GM21526 (cell line): ENCODE results near the gene GABRG3.

Experiments used
- ATAC-seq: cut with Tn5 transposase; IDR thresholded peaks from one replicate; pipeline ENCODE4 v1.9.1; 2021; ENCODE audit warnings: moderate library complexity; ENCODE audit not compliant: unreplicated experiment, low FRiP score

Gene GABRG3

DNA sequence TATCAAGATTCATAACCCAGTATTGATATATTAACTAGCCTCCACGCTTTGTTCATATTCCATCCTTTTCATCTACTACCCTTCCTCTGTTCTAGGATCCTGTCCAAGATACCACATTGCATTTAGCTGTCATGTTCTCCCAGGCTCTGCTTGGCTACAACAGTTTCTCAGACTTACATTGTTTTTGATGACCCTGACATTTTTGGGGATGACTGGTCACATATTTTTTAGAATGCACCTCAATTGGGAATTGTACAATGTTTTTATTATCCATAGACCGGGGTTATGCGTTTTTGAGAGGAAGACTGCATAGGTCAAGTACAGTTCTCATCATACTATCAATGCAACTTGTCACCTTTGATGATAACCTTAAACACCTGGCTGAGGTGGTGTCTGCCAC, 421.2 kb downstream of the GABRG3 start:
- ATAC-seq = no peak

DNA sequence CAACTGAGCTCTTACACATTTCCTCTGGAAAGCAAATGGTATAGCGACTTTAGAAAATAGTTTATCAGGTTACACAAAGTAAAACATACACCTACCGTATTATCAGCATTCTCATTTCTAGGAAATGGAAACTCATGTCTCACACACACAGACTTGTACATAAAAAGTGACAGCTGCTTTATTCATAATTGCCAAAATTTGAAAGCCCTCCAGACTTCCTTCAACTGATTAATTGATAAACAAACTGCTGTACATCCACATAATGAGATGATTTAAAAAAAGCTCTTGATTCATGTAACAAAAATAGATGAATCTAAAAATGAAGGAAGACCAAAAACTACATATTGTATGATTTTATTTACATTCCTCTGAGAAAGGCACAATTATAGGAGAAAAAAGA, 425.5 kb downstream of the GABRG3 start:
- no peak for ATAC-seq

DNA sequence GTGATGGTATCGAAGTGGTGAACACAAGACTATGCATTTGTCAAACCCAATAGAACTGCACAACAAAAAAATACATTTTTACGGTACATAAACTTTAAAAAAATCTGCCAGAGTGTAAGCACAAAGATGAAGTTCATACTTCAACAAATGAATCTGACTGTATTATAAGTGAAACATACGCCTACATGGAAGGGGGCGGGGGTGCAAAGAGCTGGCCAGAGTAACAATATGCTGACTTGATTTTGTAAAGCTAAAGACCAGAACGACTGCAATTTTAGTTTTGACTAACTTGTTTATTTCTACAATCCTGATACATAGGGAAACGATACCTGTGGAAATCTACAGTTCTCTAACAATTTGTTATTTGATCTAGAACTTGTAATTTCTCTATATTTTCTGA, 426.0 kb downstream of the GABRG3 start:
- ATAC-seq = no peak

DNA sequence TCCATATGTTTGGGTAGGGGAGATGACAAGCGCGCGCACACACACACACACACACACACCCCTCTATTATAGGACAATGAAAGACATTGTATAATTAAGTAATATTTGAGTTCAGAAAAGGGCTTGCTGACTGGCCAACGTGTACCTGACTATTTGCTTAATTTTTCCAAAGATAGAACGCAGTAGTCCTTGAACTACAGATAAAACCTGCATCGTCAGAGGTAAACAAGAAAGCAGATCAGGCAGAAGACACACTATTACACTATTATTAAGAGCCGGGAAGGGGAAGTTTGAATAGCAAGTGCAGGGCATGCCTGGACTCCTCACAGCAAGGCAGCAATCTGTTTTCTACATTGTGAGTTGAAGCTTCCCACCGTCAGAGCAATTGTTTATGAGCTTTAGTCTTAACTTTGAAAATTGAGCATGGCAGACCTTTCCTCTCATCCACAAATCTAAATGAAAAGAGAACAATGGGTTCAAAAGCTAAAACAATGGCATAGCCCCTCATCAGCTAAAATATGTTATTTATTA, 427.7 kb downstream of the GABRG3 start:
- no peak for ATAC-seq

DNA sequence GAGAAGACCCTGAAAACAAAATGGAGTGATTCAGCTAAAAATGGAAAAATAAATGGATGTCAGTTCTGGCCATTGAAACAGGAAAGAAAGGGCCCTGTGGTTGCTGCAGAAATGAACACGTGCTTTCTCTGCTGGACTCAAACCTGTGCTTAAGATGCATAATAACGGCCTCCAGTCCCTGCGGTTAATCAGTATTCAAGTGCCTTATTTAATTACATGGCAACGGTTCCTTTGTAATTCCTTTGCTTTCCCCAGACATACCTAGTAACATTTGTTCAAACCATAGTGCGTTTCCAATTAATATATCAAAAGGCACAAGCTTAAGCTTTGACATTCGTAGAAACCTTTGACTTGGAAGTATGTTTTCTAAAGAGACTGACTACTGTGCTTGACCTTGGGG, 428.3 kb downstream of the GABRG3 start:
- no peak for ATAC-seq

DNA sequence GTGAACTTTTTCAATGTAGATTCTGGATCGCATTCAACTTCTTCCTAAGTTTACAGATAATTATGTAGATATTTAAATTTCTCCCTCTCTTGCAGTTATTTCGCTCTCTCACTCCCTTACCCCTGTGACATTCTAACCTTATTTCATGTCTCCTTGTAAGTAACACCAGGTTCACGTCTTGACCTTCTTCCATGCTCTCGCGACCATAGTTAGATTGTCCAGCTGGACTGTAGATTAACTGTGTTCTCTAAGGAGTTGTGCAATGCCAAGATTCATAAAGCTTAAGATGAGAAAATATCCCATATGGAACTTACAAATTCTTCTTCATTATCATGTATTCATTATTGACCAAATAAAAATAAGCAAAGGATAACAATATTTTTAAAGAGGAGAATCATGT, 430.5 kb downstream of the GABRG3 start:
- ATAC-seq = no peak

DNA sequence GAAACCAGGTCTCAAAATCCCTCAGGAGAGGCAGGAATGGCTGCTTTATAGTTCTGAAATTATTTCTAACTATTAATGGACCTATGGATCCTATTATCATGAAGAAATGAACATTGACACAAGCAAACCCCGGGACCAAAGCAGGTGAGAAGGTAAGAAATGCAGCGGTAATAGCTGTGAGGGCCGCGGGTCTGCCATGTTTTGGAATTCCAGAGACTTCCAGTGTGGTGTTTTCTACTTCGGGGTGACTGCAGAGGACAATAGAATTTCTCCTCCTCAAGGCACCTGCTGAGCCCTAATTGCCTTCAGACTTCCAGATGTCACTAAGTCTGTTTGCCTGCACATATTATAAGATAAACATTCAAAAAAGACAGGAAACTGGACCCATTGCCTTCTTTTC, 437.4 kb downstream of the GABRG3 start:
- no peak for ATAC-seq

DNA sequence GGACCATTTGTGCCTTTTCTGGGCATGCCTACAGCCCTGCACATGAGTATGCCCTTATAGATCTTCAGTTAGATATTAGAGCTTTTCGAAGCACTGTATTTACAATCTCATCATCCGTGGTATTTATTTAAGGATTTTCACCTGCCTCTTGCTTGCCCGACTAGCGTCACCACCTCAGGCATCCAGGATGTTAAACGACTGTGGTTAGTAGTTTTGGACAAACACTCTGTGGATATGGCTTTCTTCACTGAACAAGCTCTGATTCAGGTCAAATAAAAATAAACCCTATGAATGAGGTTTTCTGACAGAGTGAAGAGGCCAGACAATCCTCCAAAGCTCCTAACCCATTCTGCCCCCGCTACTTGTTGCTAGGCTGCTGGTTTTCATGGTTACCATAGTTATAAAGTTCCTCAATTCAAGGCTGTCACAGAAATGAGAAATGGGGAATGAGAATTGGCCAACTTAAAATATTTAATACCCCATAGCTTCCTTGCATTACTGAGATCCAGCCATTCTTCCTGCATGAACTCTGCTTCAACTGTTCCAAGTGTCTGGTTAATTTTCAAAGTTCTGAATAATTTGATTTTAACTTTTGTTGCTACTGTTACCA, 440.1 kb downstream of the GABRG3 start:
- no peak for ATAC-seq

DNA sequence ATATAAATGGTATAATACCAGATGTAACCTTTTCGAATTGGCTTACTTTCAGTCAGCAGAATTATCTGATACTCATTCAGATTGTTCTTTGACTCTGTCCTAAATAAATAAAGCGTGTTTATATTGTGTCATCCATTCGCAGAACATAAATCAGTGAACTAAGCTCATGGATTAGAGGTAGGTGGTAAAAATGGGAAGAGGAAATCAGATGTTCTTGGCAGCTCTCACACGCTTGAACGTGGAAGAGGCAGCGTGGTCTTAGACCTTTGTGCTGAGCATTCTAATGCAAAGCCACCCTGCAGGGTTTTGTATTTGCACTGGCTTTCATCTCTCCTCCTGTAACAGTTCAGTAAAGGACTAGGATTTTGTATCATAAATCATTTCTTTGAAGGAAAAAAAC, 441.4 kb downstream of the GABRG3 start:
- no peak for ATAC-seq

DNA sequence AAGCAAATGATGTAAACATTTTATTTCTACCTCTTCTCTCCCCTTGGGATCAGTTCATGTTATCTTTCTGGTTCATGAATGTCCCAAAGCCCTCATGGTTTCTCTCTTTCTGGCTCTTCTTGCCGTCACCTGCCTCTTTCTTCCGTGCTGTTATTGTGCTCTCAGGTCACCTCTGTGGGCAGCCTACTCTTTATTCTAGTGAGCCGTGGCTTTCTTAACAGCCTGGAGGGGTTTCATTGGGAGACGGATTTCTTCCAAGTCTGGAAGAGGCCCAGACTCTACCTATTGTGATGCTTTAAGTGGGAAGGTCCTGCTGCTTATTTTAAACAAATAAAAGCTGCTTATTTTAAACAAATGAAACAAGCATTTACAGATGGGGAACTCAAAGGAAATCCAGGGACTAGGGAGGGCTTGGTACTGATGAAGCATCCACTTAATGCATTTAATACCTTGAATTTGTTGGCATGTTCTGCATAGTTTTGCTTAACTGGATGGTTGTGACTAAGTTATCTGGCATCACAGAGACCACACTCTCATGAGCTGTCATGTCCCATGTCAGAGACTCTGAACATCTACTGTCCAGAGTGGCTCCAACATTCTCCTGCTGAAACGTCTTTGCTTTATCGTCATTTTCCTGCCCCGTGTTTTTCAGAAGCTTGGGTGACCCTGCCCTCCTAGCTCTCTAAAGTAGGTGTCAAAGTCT, 443.3 kb downstream of the GABRG3 start:
- ATAC-seq = no peak

DNA sequence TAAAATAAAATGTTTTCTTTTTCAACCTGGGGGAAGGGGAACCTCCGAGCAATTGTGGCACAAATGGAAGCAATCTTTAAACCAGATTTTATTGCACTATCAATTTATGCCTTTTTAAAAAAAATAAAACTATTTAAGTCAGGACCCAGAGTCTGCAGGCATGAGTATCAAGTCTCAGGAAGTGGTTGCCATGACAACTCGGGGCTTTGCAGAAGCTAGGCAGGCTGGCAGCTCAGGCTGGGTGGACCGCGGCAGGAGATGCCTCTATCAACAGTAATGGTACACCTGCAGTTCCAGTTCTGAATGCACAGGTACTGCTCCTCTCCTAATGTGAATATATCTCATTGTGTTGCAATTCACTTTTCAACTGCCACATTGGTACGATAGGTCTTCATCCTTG, 447.7 kb downstream of the GABRG3 start:
- no peak for ATAC-seq

DNA sequence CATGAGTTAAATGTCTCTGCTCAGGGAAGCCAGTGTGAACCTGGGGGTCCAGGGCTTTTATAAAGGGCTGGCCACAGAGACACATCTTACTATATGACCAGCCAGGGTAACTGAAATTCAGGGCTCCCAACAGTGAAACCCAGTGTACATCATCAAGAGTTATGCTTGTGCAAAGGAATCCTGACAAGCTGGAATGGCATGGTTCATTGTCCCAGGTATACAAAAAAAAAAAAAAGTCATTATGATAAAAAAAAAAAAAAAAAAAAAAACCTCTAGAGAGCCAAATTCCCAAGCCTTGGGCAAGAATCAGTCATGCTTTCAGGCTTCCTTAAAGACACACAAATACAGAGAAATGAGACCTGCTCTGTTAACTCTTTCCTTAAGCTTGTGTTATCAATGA, 452.0 kb downstream of the GABRG3 start:
- ATAC-seq = no peak

DNA sequence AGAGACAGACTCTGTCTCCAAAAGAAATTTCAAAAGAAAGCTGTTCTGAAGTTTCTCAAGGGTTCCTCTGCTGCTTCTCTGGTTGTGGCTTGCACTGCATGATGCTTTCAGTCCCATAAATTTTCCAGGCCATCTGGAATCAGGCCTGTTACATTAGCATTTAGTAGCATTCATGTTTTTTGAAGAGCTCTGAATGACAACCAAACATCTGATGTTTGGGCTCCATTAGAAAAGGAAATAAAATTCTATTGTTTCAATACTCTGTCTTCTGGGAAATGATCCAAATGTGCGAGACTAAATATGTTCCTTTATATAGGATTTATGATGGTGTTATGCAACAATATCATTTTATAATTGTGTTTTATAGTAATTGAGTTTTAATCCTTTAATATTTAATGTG, 455.8 kb downstream of the GABRG3 start:
- ATAC-seq = no peak

DNA sequence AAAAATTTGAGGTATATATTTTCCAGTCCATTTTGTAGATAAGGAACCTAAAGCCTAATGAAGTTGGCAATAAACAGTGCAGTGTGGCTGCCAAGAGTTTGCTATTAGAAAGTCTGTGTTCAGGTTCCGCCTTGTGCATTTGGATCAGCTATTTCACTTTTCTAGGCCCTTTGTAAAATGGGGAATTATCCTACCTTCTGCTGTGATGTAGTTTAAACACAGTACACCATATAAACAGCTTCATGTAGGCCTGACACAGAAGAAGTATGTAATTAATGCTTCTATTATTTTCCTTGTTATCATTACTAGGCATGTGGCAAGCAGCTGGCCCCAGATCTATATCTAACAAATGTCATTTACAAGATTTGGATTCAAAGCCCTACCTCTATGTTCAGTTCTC, 456.3 kb downstream of the GABRG3 start:
- no peak for ATAC-seq

DNA sequence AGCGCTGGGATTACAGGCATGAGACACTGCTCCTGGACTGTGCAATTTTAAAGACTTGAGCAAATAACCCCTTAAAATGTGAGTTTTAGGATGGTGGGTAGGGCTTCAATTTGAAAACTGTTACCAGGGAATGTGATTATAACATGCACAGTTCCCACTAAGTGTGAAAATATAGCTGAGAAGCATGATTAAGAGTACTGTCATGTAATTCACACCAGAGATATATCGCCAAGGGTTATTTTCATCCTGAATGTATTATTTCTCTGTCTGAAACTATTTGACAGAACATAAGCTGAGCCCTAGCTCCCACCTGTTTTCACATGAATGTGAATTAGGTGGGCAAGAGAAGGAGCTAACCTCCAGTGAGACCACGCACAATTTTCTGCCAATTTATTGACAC, 457.2 kb downstream of the GABRG3 start:
- ATAC-seq = no peak

DNA sequence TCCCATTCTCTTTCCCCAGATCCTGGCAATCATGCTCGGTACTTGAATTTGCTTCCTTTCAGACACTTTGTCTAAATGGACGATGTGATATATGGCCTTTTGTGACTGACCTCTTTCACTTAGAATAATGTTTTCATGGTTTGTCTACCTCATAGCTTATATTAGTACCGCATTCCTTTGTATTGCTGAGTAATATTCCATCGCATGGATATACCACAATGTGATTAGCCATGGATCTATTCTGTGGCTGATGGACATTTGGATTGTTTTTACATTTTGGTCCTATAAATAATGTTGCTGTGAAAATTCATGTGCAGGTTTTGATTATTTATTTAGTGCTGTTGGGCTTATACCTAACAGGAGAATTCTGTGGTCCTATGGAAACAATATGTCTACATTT, 458.6 kb downstream of the GABRG3 start:
- no peak for ATAC-seq

DNA sequence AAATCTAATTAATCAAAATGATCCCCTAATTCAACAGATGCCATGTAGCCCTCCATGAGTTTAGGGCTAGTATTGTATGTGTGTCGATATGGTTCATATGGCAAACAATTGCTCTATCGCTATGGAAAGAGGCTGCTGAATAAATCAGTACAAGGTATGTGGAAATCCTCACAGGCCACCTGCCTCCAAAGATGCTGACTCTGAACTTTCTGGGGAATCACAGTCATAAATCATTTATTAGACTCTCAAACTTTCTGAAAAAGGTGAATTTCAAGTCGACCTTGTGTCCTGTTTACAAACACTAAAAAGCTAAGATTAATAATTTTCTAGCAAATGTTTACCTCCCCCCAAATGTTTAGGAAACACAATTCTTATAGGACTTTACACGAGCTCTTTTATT, 462.6 kb downstream of the GABRG3 start:
- no peak for ATAC-seq

DNA sequence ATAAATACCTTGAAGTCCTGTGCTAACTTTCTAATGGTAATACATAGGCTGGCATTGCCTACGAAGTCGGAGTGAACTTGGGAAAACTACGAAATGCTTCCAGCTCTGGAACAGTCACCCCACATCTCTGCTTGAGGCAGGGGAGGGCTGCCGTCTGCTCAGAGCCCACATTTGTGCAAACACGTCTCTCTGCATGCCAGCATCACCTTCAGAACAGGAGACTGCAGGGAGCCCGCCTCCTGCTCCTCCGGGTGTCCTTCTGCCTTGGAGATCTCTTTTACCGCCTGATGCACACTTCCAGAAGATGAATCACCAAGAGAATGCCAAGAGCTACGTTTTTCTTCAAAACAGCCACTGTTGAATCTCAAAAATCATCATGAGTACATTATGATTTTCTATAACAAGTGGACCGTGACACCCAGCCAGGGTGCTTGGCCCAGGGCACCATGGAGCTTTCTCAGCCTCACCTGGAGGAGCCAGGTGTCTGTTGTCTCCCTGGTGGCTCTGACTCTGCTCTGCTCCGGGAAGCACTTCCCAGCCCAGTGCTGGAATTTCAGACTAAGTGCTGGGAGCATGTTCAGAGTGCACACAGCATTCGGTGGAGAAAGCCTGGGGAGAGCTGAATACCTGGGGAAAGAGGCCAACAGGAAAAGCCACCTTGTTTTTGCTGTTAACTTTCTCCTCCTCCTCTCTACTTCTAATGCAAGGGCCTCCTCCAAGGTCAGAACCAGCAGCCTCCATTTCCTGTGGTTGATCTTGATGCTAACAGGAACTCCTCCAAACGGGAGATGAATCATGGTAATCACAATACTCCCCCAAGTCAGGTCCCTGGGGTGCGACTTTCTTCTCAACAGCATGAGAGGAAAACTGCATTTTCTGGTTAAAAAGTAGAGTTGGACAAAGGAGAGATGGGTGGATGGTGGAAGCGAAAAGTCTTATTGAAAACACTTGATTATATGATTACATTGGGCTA, 467.7 kb downstream of the GABRG3 start:
- ATAC-seq = no peak

DNA sequence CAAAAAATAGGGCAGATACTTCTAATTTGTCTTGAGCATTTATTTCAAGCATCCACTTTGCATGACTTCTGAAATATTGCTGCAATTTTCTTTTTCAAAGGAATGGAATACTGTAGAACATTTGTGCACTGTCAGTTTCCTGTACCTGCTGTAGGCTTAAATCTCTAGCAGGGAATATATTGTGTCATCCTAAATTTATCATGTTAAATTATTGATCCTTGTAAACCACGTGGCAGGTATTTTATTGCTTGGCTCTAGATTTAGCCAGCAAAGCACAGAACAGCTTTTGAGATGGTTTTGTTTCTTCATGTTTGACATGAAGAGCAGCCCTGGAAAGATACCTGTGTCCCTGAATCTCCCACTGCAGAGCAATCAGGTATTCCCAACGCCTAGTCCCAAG, 470.1 kb downstream of the GABRG3 start:
- ATAC-seq = no peak

DNA sequence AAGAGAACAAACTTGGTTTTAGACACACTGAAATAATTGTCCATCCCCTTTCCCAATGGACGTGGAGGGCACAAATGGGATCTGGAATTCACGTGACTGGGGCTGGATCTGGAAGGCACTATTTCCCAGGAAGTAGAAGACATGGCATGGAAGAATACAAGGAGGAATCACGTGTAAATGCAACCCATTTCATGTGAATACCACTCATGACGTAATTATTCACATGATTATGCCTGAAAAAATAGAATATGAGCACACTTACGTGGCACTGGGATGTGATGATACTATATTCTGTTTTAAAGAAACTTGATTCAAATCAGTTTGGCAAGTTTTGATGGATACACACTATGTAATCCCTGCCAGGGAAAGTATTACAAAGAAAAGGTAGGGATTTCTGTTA, 477.3 kb downstream of the GABRG3 start:
- no peak for ATAC-seq

DNA sequence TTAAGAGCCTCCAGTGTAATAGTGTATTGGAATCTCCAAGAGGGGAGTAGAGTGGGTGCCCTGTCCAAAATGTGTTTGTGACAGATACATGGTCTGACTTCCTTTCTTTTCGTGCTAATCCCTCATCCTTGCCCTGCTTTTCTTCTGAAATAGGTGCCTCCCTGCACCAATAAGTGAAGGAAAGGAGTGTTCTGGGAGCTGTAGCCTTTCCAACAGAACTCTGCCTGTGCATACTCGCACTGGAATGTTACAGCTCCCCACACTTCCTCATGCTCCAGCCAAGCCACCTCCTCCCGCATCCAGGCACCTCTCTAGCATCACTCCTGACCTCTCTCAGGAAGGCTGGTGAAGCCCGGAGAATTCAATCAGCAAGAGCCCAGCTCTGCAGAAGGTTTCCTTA, 478.0 kb downstream of the GABRG3 start:
- ATAC-seq = no peak
